ENCODE data around the gene ATP6V0E2.
"Not testable (repeated sequence)": the region's sequence is repeated elsewhere in the genome, so short reads cannot be mapped to it uniquely, and the experiment has no call there.

The ATP6V0E2 gene

DNA sequence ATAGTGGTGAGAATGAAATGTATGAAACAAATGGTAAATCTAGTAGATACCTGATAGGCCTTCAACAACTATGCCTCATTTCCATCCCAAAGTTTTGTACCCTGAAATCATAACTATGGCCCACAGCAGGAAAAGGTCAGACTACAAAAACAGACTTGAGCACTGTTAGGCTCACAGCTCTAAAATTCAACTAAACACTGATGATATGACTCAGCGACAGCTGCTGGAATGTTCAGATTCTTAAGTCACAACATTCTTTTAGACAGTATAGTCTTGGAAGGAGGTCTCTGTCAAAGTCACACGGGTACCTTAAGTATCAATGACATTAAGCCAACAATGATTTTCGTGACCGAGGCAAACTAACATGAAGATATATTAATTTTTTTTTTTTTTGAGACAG, 38.4 kb downstream of the ATP6V0E2 start:
- H3K4me1 Mint-ChIP-seq; H3K9me3 Mint-ChIP-seq; H3K4me3 Mint-ChIP-seq; H3K36me3 Mint-ChIP-seq (ENCODE audit: low read depth); H3K27ac Mint-ChIP-seq; H3K27me3 Mint-ChIP-seq (ENCODE audit: low read depth, poor library complexity); DNase-seq: not testable (repeated sequence)

DNA sequence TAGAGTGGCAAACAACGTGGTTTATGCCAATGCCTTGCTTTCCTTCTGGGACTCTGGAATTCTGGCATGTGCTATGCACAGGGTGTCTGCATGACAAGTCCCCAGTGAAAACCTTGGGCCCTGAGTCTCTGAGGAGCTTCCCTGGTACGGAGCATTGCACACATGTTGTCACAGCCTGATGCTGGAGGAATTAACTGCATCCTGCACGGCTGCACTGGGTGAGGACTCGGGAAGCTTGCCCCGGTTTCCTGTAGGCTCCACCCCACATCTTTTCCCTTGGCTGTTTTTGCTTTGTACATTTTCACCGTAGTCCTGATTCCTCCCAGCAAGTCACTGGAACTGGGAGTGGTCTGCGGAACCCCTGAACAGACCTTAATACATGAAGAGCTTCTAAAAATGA, 52.6 kb downstream of the ATP6V0E2 start:
- H3K4me1 Mint-ChIP-seq; H3K9me3 Mint-ChIP-seq; DNase-seq; H3K36me3 Mint-ChIP-seq (ENCODE audit: low read depth); H3K27ac Mint-ChIP-seq; H3K4me3 Mint-ChIP-seq; H3K27me3 Mint-ChIP-seq (ENCODE audit: low read depth, poor library complexity): not testable (repeated sequence)
